Upper lobe of left lung (tissue), 6 donors: ENCODE data around the gene KIAA2012. TPM values are rescaled to one million over a fixed set of nuclear protein-coding genes. Genes with fewer than 3 reads are reported as not detected.

Experiments used
- ATAC-seq, 2 donors: fragments of 200-7000 bp; cut with Tn5 transposase; one replicate each; pipeline ENCODE4 v1.9.1; 2022; ENCODE audit warnings: mild to moderate bottlenecking in 2 of 2, moderate library complexity in 2 of 2; ENCODE audit not compliant: low FRiP score in 2 of 2
- DNase-seq, 2 donors: peaks; one replicate each; pipeline ENCODE4 v3.0.0-alpha.2; 2019 to 2020
- H3K27ac ChIP-seq, 4 donors: fragments of 200-600 bp; sonication (generic); one replicate each; pipeline ENCODE4 v1.5.1; 2016 to 2019
- H3K27me3 ChIP-seq, 4 donors: fragments of 200-600 bp; sonication (generic); one replicate each; pipeline ENCODE4 v1.5.1; 2017 to 2019
- H3K36me3 ChIP-seq, 4 donors: fragments of 200-600 bp; sonication (generic); one replicate each; pipeline ENCODE4 v1.5.1; 2016 to 2019
- H3K4me1 ChIP-seq, 4 donors: fragments of 200-600 bp; sonication (generic); one replicate each; pipeline ENCODE4 v1.5.1; 2018 to 2019
- H3K4me3 ChIP-seq, 4 donors: fragments of 200-600 bp; sonication (generic); one replicate each; pipeline ENCODE4 v1.5.1; 2017 to 2019; ENCODE audit warnings: mild to moderate bottlenecking in 2 of 4, moderate library complexity in 1 of 4
- H3K9me3 ChIP-seq, 4 donors: fragments of 200-600 bp; sonication (generic); one replicate each; pipeline ENCODE4 v1.5.1; 2018 to 2019
- EP300 ChIP-seq, 4 donors: sonication (generic); formaldehyde crosslinking; IDR thresholded peaks; one replicate each; pipeline ENCODE4 v1.5.1; 2017; ENCODE audit warnings: antibody characterized with exemption in 4 of 4, control low read depth in 2 of 4
- POLR2A ChIP-seq, 4 donors: fragments of 450-650 bp; IDR thresholded peaks; one replicate each; pipeline ENCODE4 v1.5.1; 2016 to 2017; ENCODE audit warnings: antibody characterized with exemption in 4 of 4, mild to moderate bottlenecking in 2 of 4
- POLR2AphosphoS5 ChIP-seq, 2 donors: sonication (generic); formaldehyde crosslinking; IDR thresholded peaks; one replicate each; pipeline ENCODE4 v1.5.1; 2017; ENCODE audit warnings: antibody characterized with exemption in 2 of 2
- WGBS, 2 donors: methylation state at CpG; one replicate each; pipeline ENCODE4 v1.1.5; 2017 to 2018; 5-methylcytosine and 5-hydroxymethylcytosine counted together
- total RNA-seq, 6 donors: library from RNA; depleted of rRNA in 4 of 6; stranded (reverse); fragments of >200 nt in 4 of 6; gene quantifications; one replicate each; pipeline versions ENCODE4 v1.1.0 to v1.2.1, GENCODE V29; 2016 to 2021
- TF ChIP-seq, protein P1 (sequence below), 6 experiments: fragments of 450-650 bp in 4 of 6; fragments of 200-600 bp in 2 of 6; sonication (generic) in 2 of 6; IDR thresholded peaks; one replicate each; pipeline ENCODE4 v1.5.1; 2016 to 2019; ENCODE audit warnings: antibody characterized with exemption in 6 of 6
- donor health status: DM: no; HTN: no; CAD: no; lungs with moderate emphysema.
- donor health status: DM: no; HTN: yes; CAD: no; lungs with severe emphysema.

Gene KIAA2012
- 10 to 100 TPM in 1 of 6 donors, 1 to 10 TPM in 3, under 1 TPM in 1, not detected in 1; 0.74 to 13.3 (median 2.2) TPM for total RNA-seq

DNA sequence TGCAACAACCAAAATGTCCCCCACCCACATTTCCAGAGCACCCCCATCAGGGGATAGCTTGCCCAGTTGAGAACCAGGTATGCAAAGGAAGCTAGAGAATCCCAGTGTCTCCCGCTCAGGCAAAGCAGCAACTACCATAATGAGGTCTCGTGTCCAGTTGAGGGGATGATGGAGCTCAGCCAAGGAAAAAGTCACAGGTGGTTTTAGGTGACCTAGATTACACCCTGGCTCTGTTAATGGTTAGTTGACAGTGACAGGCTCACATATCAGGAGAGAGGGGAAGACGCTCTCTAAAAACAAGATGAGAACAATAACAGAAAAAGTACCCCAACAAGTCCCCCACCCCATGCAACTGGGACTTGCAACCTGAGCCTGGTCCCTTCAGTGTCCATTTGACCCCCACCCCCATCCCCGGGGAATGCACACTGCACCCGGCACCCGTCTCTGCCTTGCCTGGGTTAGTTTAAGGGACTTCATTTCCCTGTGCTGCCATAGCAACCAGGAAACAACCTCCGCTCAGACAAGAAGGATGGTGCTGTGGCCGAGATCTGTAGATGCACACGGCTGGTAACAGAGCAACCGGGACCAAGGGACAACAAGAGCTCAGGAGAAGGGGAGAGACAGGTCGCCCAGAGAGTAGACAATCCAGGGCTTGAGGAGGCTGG, at the start of gene KIAA2012:
Gene KIAA2012 (plus strand): TSS at position 519 of the 665 bp plus-strand sequence. CDS start 373 bp downstream, outside the sequence.
- Histone ChIP-seq H3K27me3 (no peaks in the 10 kb centered on the region), H3K9me3 (no peaks in the 10 kb centered on the region), H3K36me3 (no peaks in the 10 kb centered on the region), H3K27ac (no peak within 1 kb of the TSS), H3K4me1 (no peaks in the 10 kb centered on the region), H3K4me3 (no peak within 1 kb of the TSS)
- TF ChIP-seq POLR2AphosphoS5 (IDR thresholded peaks at IDR 0.05) (no peak), POLR2A (IDR thresholded peaks at IDR 0.05) (no peak), EP300 (IDR thresholded peaks at IDR 0.05) (no peak)
- TF ChIP-seq, protein P1, sequence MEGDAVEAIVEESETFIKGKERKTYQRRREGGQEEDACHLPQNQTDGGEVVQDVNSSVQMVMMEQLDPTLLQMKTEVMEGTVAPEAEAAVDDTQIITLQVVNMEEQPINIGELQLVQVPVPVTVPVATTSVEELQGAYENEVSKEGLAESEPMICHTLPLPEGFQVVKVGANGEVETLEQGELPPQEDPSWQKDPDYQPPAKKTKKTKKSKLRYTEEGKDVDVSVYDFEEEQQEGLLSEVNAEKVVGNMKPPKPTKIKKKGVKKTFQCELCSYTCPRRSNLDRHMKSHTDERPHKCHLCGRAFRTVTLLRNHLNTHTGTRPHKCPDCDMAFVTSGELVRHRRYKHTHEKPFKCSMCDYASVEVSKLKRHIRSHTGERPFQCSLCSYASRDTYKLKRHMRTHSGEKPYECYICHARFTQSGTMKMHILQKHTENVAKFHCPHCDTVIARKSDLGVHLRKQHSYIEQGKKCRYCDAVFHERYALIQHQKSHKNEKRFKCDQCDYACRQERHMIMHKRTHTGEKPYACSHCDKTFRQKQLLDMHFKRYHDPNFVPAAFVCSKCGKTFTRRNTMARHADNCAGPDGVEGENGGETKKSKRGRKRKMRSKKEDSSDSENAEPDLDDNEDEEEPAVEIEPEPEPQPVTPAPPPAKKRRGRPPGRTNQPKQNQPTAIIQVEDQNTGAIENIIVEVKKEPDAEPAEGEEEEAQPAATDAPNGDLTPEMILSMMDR (IDR thresholded peaks at IDR 0.05), result no peak
- ATAC-seq, result no peak
- WGBS, 2 donors, result 71 to 77% methylated on average over 11 of the region's 11 CpGs
- DNase-seq, result peak in 1 of 2 donors; percentile 0

DNA sequence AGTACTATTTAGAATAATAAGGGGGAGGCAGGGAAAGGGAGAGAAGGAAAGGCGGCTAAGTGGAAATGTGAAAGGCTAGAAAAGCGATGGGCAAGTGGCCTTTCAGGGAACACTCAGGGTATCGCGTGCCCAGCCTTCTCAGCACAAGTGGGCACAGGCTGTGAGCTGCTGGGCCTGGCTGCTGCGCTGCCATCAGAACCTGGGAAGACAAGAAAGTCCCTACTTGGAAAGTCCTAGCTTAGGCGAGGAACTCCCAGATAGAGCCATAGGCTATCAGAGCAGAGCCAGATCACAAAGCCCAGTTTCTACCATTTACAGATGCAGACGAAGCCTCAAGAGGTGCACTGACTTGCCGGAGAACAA, 49.2 kb upstream of the KIAA2012 start:
- Histone ChIP-seq H3K9me3 (no peaks in the 10 kb centered on the region), H3K27ac (peak overlapping the region in 1 of 4 donors; percentile 36), H3K4me3 (no peak overlapping the region), H3K36me3 (no peaks in the 10 kb centered on the region), H3K4me1 (peaks cover 0 to 10% (median 2%) of the 10 kb centered on the region in 4 donors), H3K27me3 (no peaks in the 10 kb centered on the region)
- DNase-seq (peak; percentile 48 to 87), ATAC-seq (peak; percentile 50 to 58)
- 65 to 66% methylated on average over 7 to 8 of the region's 8 CpGs for WGBS, 2 donors
- peak in 1 of 4 donors; percentile 16 for TF ChIP-seq POLR2A (IDR thresholded peaks at IDR 0.05)
- TF ChIP-seq POLR2AphosphoS5 (IDR thresholded peaks at IDR 0.05), result no peak
- peak in 2 of 4 donors; percentile 60 to 88 for TF ChIP-seq EP300 (IDR thresholded peaks at IDR 0.05)
- TF ChIP-seq, protein P1 (IDR thresholded peaks at IDR 0.05), result no peak

DNA sequence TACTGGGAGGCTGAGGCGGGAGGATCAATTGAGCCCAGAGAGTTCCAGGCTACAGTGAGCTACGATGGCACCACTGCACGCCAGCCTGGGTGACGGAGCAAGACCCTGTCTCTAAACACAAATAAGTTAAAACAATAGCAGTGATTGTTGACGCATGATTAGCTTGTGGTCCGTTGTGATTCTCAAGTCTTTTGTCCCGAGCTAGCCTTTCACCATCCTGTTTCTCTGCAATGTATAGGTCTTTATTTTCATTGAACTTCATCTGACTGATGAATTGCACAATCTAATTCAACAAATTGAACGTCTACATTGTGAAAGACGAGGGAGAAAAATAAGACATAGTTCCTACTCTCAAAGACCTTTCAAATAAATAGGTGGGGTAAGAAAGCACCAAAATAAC, 48.2 kb upstream of the KIAA2012 start:
- ATAC-seq (no peak), DNase-seq (no peak)
- H3K9me3 ChIP-seq, result no peaks in the 10 kb centered on the region
- TF ChIP-seq POLR2AphosphoS5 (IDR thresholded peaks at IDR 0.05), result no peak
- TF ChIP-seq, protein P1 (IDR thresholded peaks at IDR 0.05), result no peak
- TF ChIP-seq EP300 (IDR thresholded peaks at IDR 0.05), result no peak
- TF ChIP-seq POLR2A (IDR thresholded peaks at IDR 0.05), result no peak
- peaks cover 0 to 9% (median 2%) of the 10 kb centered on the region in 4 donors for H3K4me1 ChIP-seq
- H3K36me3 ChIP-seq, result no peaks in the 10 kb centered on the region
- no peaks in the 10 kb centered on the region for H3K27me3 ChIP-seq
- H3K4me3 ChIP-seq, result no peak overlapping the region
- no peak overlapping the region for H3K27ac ChIP-seq
- WGBS, 2 donors, result 72 to 73% methylated on average over 9 of the region's 9 CpGs

DNA sequence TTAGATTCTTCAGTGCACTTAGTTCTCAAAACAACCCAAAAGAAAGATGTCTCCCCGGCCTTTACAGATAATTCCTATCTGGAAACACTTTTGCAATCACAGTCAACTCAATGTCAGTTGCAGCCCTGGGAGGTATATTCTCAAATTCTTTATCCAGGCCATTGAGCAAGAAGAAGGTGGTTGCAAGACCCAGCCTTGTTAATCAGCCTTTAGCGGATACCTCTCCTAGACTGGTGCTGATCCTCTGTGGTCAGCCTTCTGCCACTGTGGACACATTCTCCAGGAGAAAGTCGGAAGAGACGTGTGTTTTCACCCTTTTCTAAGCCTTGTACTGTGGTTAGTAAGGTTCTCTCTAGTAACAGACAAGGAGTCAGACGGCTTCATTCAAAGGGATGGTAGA, 47.2 kb upstream of the KIAA2012 start:
- H3K4me3 ChIP-seq, result no peak overlapping the region
- peaks cover 0 to 9% (median 0%) of the 10 kb centered on the region in 4 donors for H3K4me1 ChIP-seq
- DNase-seq, result no peak
- H3K36me3 ChIP-seq, result no peaks in the 10 kb centered on the region
- H3K27ac ChIP-seq, result no peak overlapping the region
- no peak for TF ChIP-seq POLR2A (IDR thresholded peaks at IDR 0.05)
- TF ChIP-seq EP300 (IDR thresholded peaks at IDR 0.05), result no peak
- no peak for TF ChIP-seq POLR2AphosphoS5 (IDR thresholded peaks at IDR 0.05)
- TF ChIP-seq, protein P1 (IDR thresholded peaks at IDR 0.05), result no peak
- H3K27me3 ChIP-seq, result no peaks in the 10 kb centered on the region
- H3K9me3 ChIP-seq, result no peaks in the 10 kb centered on the region
- 75 to 91% methylated on average over 5 of the region's 5 CpGs for WGBS, 2 donors
- ATAC-seq, result no peak

DNA sequence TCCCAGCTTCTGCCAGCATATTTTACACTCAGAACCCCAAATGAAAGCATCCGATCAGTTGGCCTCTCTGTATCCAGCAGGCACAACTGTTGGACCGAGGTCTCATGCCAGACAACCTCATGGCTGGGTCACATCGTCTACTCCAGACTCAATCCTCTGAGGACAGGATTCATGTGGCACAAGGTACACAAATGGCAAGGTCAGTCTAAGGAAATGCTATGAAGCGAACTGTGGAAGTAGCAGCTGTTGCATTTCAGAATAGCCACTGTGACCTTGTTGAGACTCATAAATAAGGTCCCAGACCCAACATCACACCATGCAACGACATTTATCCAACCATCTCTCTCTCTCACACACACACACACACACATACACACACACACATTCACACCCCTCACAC, 46.5 kb upstream of the KIAA2012 start:
- no peaks in the 10 kb centered on the region for H3K27me3 ChIP-seq
- no peaks in the 10 kb centered on the region for H3K36me3 ChIP-seq
- ATAC-seq, result no peak
- H3K9me3 ChIP-seq, result no peaks in the 10 kb centered on the region
- no peak overlapping the region for H3K4me3 ChIP-seq
- no peak for TF ChIP-seq POLR2A (IDR thresholded peaks at IDR 0.05)
- TF ChIP-seq POLR2AphosphoS5 (IDR thresholded peaks at IDR 0.05), result no peak
- TF ChIP-seq EP300 (IDR thresholded peaks at IDR 0.05), result no peak
- TF ChIP-seq, protein P1 (IDR thresholded peaks at IDR 0.05), result no peak
- WGBS, 2 donors, result 82 to 88% methylated on average over 5 of the region's 5 CpGs
- H3K4me1 ChIP-seq, result peaks cover 0 to 9% (median 1%) of the 10 kb centered on the region in 4 donors
- no peak for DNase-seq
- H3K27ac ChIP-seq, result no peak overlapping the region
